Jurkat, Clone E6-1 (cell line): ENCODE data around the gene PLCG1. TPM values are rescaled to one million over a fixed set of nuclear protein-coding genes. Genes with fewer than 3 reads are reported as not detected.
"Not testable (repeated sequence)": the region's sequence is repeated elsewhere in the genome, so short reads cannot be mapped to it uniquely, and the experiment has no call there.

Experiments used
- DNase-seq: peaks from one replicate; pipeline ENCODE4 v3.0.0-alpha.2; 2011; ENCODE audit warnings: low read depth, low spot score
- H3K4me3 ChIP-seq: 2 replicates; pipeline ENCODE4 v1.5.1; 2011; ENCODE audit warnings: mild to moderate bottlenecking, low read length, control low read depth, moderate library complexity
- polyA plus RNA-seq: library from polyadenylated mRNA; unstranded; fragments of >200 nt; gene quantifications from one replicate; pipeline ENCODE4 v1.2.1, GENCODE V29; 2012; ENCODE audit warnings: missing spikeins; ENCODE audit not compliant: insufficient read length, insufficient read depth

Gene PLCG1
- polyA plus RNA-seq, result 118 TPM

DNA sequence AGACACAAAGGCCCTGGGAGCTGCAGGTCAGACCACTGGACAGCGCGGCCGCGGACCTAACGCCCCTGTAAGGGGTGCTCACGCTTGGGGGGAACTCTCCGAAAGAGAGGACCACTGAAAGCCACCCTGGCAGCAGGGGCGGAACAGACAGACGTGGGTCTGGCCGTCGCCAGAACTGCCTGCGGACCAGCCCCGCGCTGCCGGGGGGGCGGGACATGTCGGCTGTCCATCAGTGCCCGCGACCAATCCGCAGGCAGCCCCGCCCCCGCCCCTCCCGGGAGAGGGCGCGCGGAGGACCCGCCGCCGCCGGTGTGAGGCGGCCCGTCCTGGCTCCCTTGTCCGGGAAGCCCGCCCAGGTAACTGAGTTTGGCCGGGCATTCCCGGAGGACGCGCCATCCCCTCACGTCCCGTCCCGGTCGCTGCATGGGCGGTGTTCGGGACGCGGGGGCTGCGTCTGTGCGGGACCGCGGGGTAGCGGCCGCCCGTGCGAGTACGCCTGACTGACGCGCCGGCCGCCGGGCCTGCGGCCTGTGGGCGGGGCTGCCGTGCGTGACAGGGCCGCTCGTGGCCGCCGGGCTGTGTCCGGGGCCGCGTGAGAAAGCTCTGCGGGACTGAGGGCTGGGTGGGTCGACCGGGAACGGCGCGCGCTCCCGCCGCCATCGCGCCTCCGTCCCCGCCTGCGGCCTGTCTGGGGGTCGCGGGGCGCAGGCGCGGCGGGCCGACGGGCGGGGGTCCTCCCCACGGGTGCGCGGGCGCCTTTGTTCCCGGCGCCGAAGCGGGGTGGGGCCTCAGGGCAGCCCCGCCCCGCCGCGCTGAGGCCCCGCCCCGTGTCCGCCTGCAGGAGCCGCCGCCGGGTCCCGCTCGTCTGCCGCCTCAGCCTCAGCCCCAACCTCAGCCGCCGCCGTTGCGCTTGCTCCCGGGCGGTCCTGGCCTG, at the start of gene PLCG1:
Gene PLCG1, plus strand, starts transcription at position 864 of the 934 bp plus-strand sequence. CDS start 99 bp downstream, outside the sequence.
- peak; percentile 67 for DNase-seq

GRCh38 chr20:41087777-41088176, 49.6 kb upstream of the PLCG1 start:
- DNase-seq, result no peak
- H3K4me3 ChIP-seq, result no peak overlapping the region

More for the DNA sequence above, at the start of gene PLCG1:
- H3K4me3 ChIP-seq, result peak within 1 kb of the TSS; percentile 87

DNA sequence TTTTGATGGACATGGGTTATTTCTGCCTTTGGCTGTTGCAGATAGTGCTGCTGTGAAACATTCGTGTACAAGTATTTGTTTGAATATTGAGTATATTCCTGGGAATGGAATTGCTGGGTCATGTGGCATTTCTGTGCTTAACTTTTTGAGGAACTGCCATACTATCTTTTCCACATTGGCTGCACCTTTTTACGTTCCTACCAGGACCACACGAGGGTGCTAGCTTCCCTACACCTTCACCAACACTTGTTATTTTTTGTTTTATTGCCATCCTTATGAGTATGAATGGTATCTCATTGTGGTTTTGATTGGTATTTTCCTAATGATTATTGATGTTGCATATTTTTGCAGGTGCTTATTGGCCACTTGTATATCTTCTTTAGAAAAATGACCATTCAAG, 47.8 kb upstream of the PLCG1 start:
- H3K4me3 ChIP-seq, result no peak overlapping the region
- no peak for DNase-seq

GRCh38 chr20:41091927-41092326, 45.4 kb upstream of the PLCG1 start:
- DNase-seq, result no peak

DNA sequence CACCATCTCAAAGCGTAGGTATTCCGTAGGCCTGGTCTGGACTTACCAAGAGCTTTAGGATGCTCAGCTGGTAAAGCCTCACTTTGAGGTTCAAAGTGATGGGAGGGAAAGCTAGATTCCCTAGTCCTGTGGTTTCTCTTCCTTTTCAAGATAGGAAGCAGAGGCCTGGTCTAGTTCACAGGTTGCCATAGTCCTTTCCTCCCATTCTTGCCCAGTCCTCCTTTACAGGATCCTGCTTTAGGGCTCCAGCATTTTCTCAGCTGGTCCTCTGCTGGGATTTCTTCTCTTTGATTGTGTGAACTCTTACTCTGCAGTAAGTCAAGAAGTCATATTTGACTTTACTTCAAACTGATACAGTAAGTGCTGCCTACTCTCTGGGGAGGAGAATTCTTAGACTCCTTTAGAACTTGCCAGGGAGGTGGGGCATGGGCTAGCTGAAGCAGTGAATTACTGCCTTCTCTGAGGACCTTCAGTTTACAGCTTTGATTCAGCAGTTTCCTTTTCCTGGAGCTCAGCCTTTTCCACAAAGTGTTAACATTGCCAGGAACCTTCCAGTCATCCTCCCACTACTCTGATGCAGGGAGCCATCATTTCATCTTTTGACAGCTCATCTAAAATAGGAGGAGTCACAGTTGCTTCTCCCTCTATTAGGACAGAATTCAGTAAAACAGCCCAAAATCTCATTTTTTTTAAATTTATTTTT, 42.8 kb upstream of the PLCG1 start:
- no peak overlapping the region for H3K4me3 ChIP-seq
- no peak for DNase-seq

More at GRCh38 chr20:41091927-41092326, 45.4 kb upstream of the PLCG1 start:
- H3K4me3 ChIP-seq, result no peak overlapping the region

GRCh38 chr20:41095110-41095969, 42.0 kb upstream of the PLCG1 start:
- H3K4me3 ChIP-seq, result no peak overlapping the region
- peak; percentile 43 for DNase-seq

GRCh38 chr20:41098703-41099250, 38.6 kb upstream of the PLCG1 start:
- DNase-seq, result no peak

GRCh38 chr20:41100001-41100480, 37.3 kb upstream of the PLCG1 start:
- DNase-seq, result no peak
- no peak overlapping the region for H3K4me3 ChIP-seq

More at GRCh38 chr20:41098703-41099250, 38.6 kb upstream of the PLCG1 start:
- no peak overlapping the region for H3K4me3 ChIP-seq

DNA sequence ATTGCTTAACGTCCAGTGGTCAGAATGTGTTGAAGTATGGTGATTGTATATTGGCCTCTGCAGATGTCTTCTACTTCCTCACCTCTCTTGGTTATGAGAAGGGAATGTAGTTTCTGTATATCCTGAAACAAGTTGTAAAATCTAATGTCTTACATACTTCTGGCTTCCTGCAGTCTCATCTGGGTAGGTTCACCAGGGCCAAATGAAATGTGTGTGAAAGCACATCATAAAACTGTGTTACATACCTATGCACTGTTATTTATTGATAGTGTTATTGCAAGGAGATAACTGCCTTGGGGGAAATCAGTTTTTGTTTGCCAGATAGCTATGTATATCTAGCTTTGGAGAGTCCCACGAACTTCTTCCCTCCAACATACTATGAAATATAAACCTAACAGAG, 35.7 kb upstream of the PLCG1 start:
- no peak for DNase-seq
- no peak overlapping the region for H3K4me3 ChIP-seq

- DNase-seq, result no peak
- no peak overlapping the region for H3K4me3 ChIP-seq
Measured at GRCh38 chr20:41108531-41108930, 28.8 kb upstream of the PLCG1 start.

DNA sequence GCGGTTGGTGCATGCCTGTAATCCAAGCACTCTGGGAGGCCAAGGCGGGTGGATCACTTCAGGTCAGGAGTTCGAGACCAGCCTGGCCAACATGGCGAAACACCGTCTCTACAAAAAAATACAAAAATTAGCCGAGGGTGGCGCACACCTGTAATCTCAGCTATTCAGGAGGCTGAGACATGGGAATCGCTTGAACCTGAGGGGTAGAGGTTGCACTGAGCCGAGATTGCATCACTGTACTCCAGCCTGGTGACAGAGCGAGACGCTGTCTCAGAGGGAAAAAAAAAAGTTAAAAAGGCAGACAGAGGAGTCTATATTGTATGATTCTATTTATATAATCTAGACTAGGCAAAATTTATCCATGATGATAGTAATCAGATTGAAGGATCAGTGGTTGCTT, 27.3 kb upstream of the PLCG1 start:
- no peak overlapping the region for H3K4me3 ChIP-seq
- no peak for DNase-seq

- H3K4me3 ChIP-seq, result no peak overlapping the region
Measured at GRCh38 chr20:41110930-41111577, 26.3 kb upstream of the PLCG1 start.

DNA sequence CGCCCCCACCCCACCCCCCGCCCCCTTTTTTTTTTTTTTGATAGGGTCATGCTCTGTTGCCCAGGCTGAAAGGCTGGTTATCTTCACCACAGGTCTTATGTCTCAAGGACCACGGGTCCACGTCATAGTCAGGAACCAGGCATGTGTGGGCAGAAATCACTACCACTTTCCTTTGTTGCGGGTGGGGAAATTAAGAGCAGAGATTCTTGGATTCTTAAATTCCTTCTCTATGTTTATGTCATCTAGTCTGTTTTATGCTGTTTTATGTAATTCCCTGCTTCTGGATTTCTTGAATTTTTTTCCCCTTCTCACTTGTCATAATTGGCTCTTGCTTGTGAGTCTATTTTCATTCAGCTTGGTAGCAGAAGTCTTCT, 25.8 kb upstream of the PLCG1 start:
- no peak for DNase-seq
- H3K4me3 ChIP-seq, result no peak overlapping the region

More at GRCh38 chr20:41110930-41111577, 26.3 kb upstream of the PLCG1 start:
- no peak for DNase-seq

GRCh38 chr20:41116282-41116956, 20.9 kb upstream of the PLCG1 start:
- H3K4me3 ChIP-seq, result no peak overlapping the region
- no peak for DNase-seq

GRCh38 chr20:41118159-41118558, 19.2 kb upstream of the PLCG1 start:
- not testable (repeated sequence) for H3K4me3 ChIP-seq, DNase-seq

- DNase-seq, result no peak
- no peak overlapping the region for H3K4me3 ChIP-seq
Measured at GRCh38 chr20:41118632-41119031, 18.7 kb upstream of the PLCG1 start.

- no peak for DNase-seq
Measured at GRCh38 chr20:41119614-41120561, 17.5 kb upstream of the PLCG1 start.

More at GRCh38 chr20:41119614-41120561, 17.5 kb upstream of the PLCG1 start:
- H3K4me3 ChIP-seq, result no peak overlapping the region
